Small intestine (tissue), 7 donors: Measurements from ENCODE around the gene MSL2. TPM values are rescaled to one million over a fixed set of nuclear protein-coding genes. Genes with fewer than 3 reads are reported as not detected.
"Not testable (repeated sequence)": the region's sequence is repeated elsewhere in the genome, so short reads cannot be mapped to it uniquely, and the experiment has no call there.

Experiments
- DNase-seq, 2 donors: peaks; one replicate each; pipeline versions ENCODE4 v3.0.0 to v3.0.0-alpha.2; 2013
- FAIRE-seq: peaks from 2 replicates; lab custom pipeline; 2012; peaks lifted over from hg19 to GRCh38; lab: Jason Lieb, UNC
- H3K27ac ChIP-seq, 3 donors: one replicate each; pipeline ENCODE4 v1.5.1; 2013; ENCODE audit warnings: low read length in 2 of 3, mild to moderate bottlenecking in 2 of 3, control low read depth in 1 of 3, inconsistent platforms in 1 of 3, low read depth in 1 of 3, moderate library complexity in 1 of 3
- H3K27me3 ChIP-seq, 3 donors: one replicate each; pipeline ENCODE4 v1.6.1; 2013; ENCODE audit warnings: low read length in 3 of 3, inconsistent platforms in 1 of 3; ENCODE audit not compliant: control insufficient read depth in 3 of 3, insufficient read depth in 3 of 3
- H3K36me3 ChIP-seq, 3 donors: one replicate each; pipeline ENCODE4 v1.6.1; 2013; ENCODE audit warnings: low read length in 3 of 3, inconsistent platforms in 1 of 3, low read depth in 1 of 3, mild to moderate bottlenecking in 1 of 3, moderate library complexity in 1 of 3; ENCODE audit not compliant: control insufficient read depth in 3 of 3, insufficient read depth in 2 of 3
- H3K4me1 ChIP-seq, 3 donors: one replicate each; pipeline ENCODE4 v1.6.1; 2013; ENCODE audit warnings: low read length in 2 of 3, inconsistent platforms in 1 of 3, low read depth in 1 of 3, mild to moderate bottlenecking in 1 of 3, moderate library complexity in 1 of 3; ENCODE audit not compliant: control insufficient read depth in 3 of 3, insufficient read depth in 2 of 3
- H3K4me3 ChIP-seq, 3 donors: one replicate each; pipeline ENCODE4 v1.5.1; 2013; ENCODE audit warnings: low read length in 3 of 3, control low read depth in 1 of 3, inconsistent platforms in 1 of 3, low read depth in 1 of 3, mild to moderate bottlenecking in 1 of 3, moderate library complexity in 1 of 3
- H3K9me3 ChIP-seq, 2 donors: one replicate each; pipeline ENCODE4 v1.6.1; 2013; ENCODE audit warnings: low read depth in 1 of 2, low read length in 1 of 2; ENCODE audit not compliant: control insufficient read depth in 2 of 2, insufficient read depth in 1 of 2
- WGBS, 3 donors: extraction: QIAGEN DNeasy Blood & Tissue Kit; methylation state at CpG; one replicate each; pipeline ENCODE4 v1.1.7; 2013; 5-methylcytosine and 5-hydroxymethylcytosine counted together
- polyA plus RNA-seq, 4 donors: library from polyadenylated mRNA; stranded (reverse) in 3 of 4; unstranded in 1 of 4; fragments of 200-250 nt in 3 of 4; fragments of 120-200 nt in 1 of 4; gene quantifications; one replicate each; pipeline versions ENCODE4 v1.2.1 to v1.2.3, GENCODE V29; 2013
- donor health status: healthy with polysubstance abuse.
- donor health status: control.
- donor health status: control.
- donor health status: Bipolar disorder and iron deficiency.
- donor health status: healthy.

MSL2 gene
- polyA plus RNA-seq, 4 donors = 3.8 to 29.9 (median 6.5) TPM

DNA sequence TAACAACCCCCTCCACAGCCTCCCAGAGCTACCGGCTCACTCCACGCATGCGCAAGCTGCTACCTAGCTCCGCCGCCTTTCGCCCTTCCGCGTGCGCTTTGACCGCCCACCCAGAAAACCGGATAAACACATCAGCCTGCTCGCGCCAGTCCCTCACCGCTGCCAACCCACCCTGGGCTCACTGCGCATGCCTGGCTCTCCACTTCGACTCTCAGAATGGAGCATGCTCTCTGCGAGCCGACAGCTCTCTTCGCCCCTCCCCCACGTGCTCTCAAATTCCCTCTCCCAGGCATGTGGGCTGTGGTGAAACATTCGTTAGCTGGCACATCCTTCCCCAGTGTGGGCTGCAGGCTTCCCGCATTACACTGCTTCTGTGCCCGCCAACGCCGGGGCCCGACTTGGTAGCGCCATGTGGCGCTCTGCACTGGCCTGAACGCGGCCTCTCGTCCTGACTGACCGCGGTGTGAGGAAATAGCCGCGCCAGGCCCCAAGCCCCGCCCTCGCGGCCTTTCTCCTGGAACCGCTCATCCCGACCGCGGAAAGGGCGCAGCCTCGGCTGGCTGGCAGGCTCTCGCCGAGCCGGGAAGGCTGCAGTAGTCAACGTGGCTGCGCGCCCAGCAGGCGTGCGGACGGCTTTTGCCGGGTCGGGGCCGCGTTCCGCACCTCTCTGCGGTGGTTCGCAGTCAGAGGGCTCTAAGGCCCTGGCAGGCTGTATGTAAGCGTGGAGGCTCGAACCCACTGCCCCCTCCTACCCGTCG, 445 bp upstream of the MSL2 start:
- peaks cover 0 to 12% (median 2%) of the 10 kb centered on the region in 3 donors for H3K4me1 ChIP-seq

GRCh38 chr3:136195258-136196063, 674 bp downstream of the MSL2 start:
- WGBS, 3 donors = 0% methylated on average over 48 to 103 of the region's 103 CpGs
- peak overlapping the region; percentile 90 to 100 (median 96) for H3K27ac ChIP-seq
- FAIRE-seq = no peak

More for the DNA sequence above, 445 bp upstream of the MSL2 start:
- Histone ChIP-seq H3K4me3 (peak overlapping the region; percentile 81 to 90 (median 89)), H3K27me3 (no peaks in the 10 kb centered on the region), H3K27ac (peak overlapping the region; percentile 90 to 100 (median 96)), H3K9me3 (no peaks in the 10 kb centered on the region), H3K36me3 (peaks cover 0 to 2% (median 0%) of the 10 kb centered on the region in 3 donors)
- 0% methylated on average over 60 to 64 of the region's 64 CpGs for WGBS, 3 donors
- DNase-seq = peak; percentile 99 to 100
- no peak for FAIRE-seq

GRCh38 chr3:136194409-136195257, 1.5 kb downstream of the MSL2 start:
- Histone ChIP-seq H3K27ac (peak overlapping the region; percentile 90 to 100 (median 96)), H3K4me3 (peak overlapping the region; percentile 81 to 90 (median 89)), H3K27me3 (no peaks in the 10 kb centered on the region), H3K4me1 (peaks cover 2 to 20% (median 5%) of the 10 kb centered on the region in 3 donors), H3K36me3 (peaks cover 0 to 9% (median 0%) of the 10 kb centered on the region in 3 donors), H3K9me3 (no peaks in the 10 kb centered on the region)
- DNase-seq = peak; percentile 58 to 64
- WGBS, 3 donors = 0 to 1% (median 0%) methylated on average over 47 of the region's 47 CpGs
- no peak for FAIRE-seq

More at GRCh38 chr3:136195258-136196063, 674 bp downstream of the MSL2 start:
- H3K4me1 ChIP-seq = peaks cover 0 to 20% (median 5%) of the 10 kb centered on the region in 3 donors
- DNase-seq = peak; percentile 56 to 90
- H3K36me3 ChIP-seq = peaks cover 0 to 5% (median 0%) of the 10 kb centered on the region in 3 donors
- no peaks in the 10 kb centered on the region for H3K9me3 ChIP-seq
- no peaks in the 10 kb centered on the region for H3K27me3 ChIP-seq
- peak overlapping the region; percentile 81 to 90 (median 89) for H3K4me3 ChIP-seq

GRCh38 chr3:136193278-136194054, 2.7 kb downstream of the MSL2 start:
- no peaks in the 10 kb centered on the region for H3K27me3 ChIP-seq
- peaks cover 3 to 20% (median 13%) of the 10 kb centered on the region in 3 donors for H3K4me1 ChIP-seq
- peaks cover 0 to 11% (median 0%) of the 10 kb centered on the region in 3 donors for H3K36me3 ChIP-seq
- peak overlapping the region in 1 of 3 donors; percentile 96 for H3K27ac ChIP-seq
- WGBS, 3 donors = 1% methylated on average over 6 of the region's 6 CpGs
- no peak for FAIRE-seq
- no peaks in the 10 kb centered on the region for H3K9me3 ChIP-seq
- peak overlapping the region; percentile 19 to 89 (median 81) for H3K4me3 ChIP-seq
- DNase-seq = peak; percentile 36 to 38

DNA sequence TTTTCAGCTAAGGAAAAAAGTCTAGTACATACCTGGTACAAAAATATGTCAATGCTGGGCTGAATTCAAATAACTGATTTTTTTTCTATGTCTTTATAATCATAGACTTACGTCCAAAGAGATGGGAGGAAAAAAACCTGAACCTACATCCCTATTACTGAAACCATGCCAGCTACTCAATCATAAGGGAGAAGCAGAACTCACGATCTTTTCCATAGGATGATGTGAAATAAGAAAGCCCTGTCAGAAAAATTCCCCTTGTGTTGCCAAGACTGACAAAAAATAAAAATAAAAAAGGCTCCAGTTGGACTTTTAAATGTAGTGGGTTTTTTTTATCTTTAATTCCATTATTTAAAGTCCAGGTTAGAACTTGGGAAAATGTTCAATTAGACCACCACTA, 3.3 kb downstream of the MSL2 start:
- DNase-seq (no peak), FAIRE-seq (no peak)
- H3K4me3 ChIP-seq = peak overlapping the region; percentile 19 to 89 (median 81)
- peaks cover 6 to 19% (median 19%) of the 10 kb centered on the region in 3 donors for H3K4me1 ChIP-seq
- H3K36me3 ChIP-seq = peaks cover 0 to 13% (median 0%) of the 10 kb centered on the region in 3 donors
- H3K27ac ChIP-seq = peak overlapping the region in 1 of 3 donors; percentile 96
- WGBS, 3 donors = 0 to 3% (median 2%) methylated on average over 2 of the region's 2 CpGs
- H3K9me3 ChIP-seq = no peaks in the 10 kb centered on the region
- no peaks in the 10 kb centered on the region for H3K27me3 ChIP-seq

DNA sequence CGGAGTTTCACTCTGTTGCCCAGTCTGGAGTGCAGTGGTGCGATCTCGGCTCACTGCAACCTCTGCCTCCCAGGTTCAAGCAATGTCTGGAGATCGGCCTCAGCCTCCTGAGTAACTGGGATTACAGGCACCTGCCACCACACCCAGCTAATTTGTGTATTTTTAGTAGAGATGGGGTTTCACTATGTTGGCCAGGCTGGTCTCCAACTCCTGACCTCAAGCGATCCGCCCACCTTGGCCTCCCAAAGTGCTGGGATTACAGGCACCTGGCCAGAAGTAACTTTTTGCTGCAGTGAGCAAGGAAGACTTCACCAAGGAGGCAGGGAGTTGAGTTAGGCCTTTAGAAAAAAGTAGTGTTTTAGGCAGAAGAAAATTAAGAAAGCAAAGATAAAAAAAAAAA, 3.9 kb downstream of the MSL2 start:
- not testable (repeated sequence) for H3K9me3 ChIP-seq, FAIRE-seq, H3K27me3 ChIP-seq, DNase-seq, H3K27ac ChIP-seq
- 7 to 18% (median 8%) methylated on average over 6 of the region's 6 CpGs for WGBS, 3 donors
- Histone ChIP-seq H3K36me3 (peaks cover 0 to 13% (median 0%) of the 10 kb centered on the region in 3 donors), H3K4me1 (peaks cover 6 to 19% (median 16%) of the 10 kb centered on the region in 3 donors), H3K4me3 (peak overlapping the region in 2 of 3 donors; percentile 29 to 89)

- no peak for FAIRE-seq
- peaks cover 0 to 13% (median 0%) of the 10 kb centered on the region in 3 donors for H3K36me3 ChIP-seq
- WGBS, 3 donors = 90 to 94% (median 92%) methylated on average over 11 of the region's 11 CpGs
- H3K27me3 ChIP-seq = no peaks in the 10 kb centered on the region
- H3K4me1 ChIP-seq = peaks cover 9 to 27% (median 19%) of the 10 kb centered on the region in 3 donors
- no peak overlapping the region for H3K27ac ChIP-seq
- no peak overlapping the region for H3K4me3 ChIP-seq
- DNase-seq = no peak
- no peaks in the 10 kb centered on the region for H3K9me3 ChIP-seq
These were observed 6.1 kb downstream of the MSL2 start for GRCh38 chr3:136189859-136190617.
